MM.1S (cell line): ENCODE results near the gene CEP78.
"Not testable (repeated sequence)": the region's sequence is repeated elsewhere in the genome, so short reads cannot be mapped to it uniquely, and the experiment has no call there.

Experiments used
- DNase-seq: peaks from one replicate; pipeline ENCODE4 v3.0.0-alpha.2; 2015
- H2AFZ ChIP-seq: fragments of 300-600 bp; sonication (generic); 2 replicates; pipeline ENCODE4 v1.6.0; 2016; ENCODE audit warnings: antibody characterized with exemption, low read length
- H3F3A ChIP-seq: fragments of 300-600 bp; sonication (generic); 2 replicates; pipeline ENCODE4 v1.6.1; 2016; ENCODE audit warnings: mild to moderate bottlenecking, antibody characterized with exemption, low read length, moderate library complexity, mixed read lengths; ENCODE audit not compliant: insufficient read depth
- H3K27ac ChIP-seq: fragments of 300-600 bp; sonication (generic); 2 replicates; pipeline ENCODE4 v1.5.1; 2016; ENCODE audit warnings: mild to moderate bottlenecking, low read length
- H3K27me3 ChIP-seq: fragments of 300-600 bp; sonication (generic); replicated peaks from 2 replicates; pipeline ENCODE4 v1.6.0; 2016; ENCODE audit warnings: low read length; ENCODE audit not compliant: insufficient read depth
- H3K36me3 ChIP-seq: fragments of 300-600 bp; sonication (generic); replicated peaks from 2 replicates; pipeline ENCODE4 v1.6.1; 2016; ENCODE audit warnings: mild to moderate bottlenecking, low read length, mixed read lengths; ENCODE audit not compliant: insufficient read depth
- H3K4me1 ChIP-seq: fragments of 300-600 bp; sonication (generic); 2 replicates; pipeline ENCODE4 v1.6.1; 2016; ENCODE audit warnings: low read length, mixed read lengths
- H3K4me2 ChIP-seq: fragments of 300-600 bp; sonication (generic); 2 replicates; pipeline ENCODE4 v1.6.0; 2016; ENCODE audit warnings: low read depth, low read length
- H3K4me3 ChIP-seq: fragments of 300-600 bp; sonication (generic); 2 replicates; pipeline ENCODE4 v1.5.1; 2016; ENCODE audit warnings: low read length, mixed read lengths
- H3K79me2 ChIP-seq: fragments of 300-600 bp; sonication (generic); 2 replicates; pipeline ENCODE4 v1.6.1; 2016; ENCODE audit warnings: mixed run types, low read length, mixed read lengths
- H3K9ac ChIP-seq: fragments of 300-600 bp; sonication (generic); 2 replicates; pipeline ENCODE4 v1.6.1; 2016; ENCODE audit warnings: low read length, mixed read lengths
- H3K9me2 ChIP-seq: fragments of 300-600 bp; sonication (generic); replicated peaks from 2 replicates; pipeline ENCODE4 v1.6.1; 2016; ENCODE audit warnings: mild to moderate bottlenecking, low read length, mixed read lengths; ENCODE audit not compliant: insufficient read depth
- H3K9me3 ChIP-seq: fragments of 300-600 bp; sonication (generic); replicated peaks from 2 replicates; pipeline ENCODE4 v1.6.1; 2016; ENCODE audit warnings: mild to moderate bottlenecking, low read length, mixed read lengths; ENCODE audit not compliant: insufficient read depth
- H4K20me1 ChIP-seq: fragments of 300-600 bp; sonication (generic); 2 replicates; pipeline ENCODE4 v1.6.1; 2016; ENCODE audit warnings: mild to moderate bottlenecking, low read length, moderate library complexity, mixed read lengths; ENCODE audit not compliant: insufficient read depth
- EZH2 ChIP-seq: fragments of 300-600 bp; sonication (generic); optimal IDR thresholded peaks from 2 replicates; pipeline ENCODE3; 2017; ENCODE audit warnings: low read depth, mild to moderate bottlenecking, antibody characterized with exemption, low read length, mixed read lengths
- EZH2phosphoT487 ChIP-seq: fragments of 300-600 bp; sonication (generic); IDR thresholded peaks from 2 replicates; pipeline ENCODE4 v1.6.1; 2018; ENCODE audit warnings: antibody characterized with exemption, low read length
- TF ChIP-seq, protein P1 (sequence below): fragments of 300-600 bp; sonication (generic); IDR thresholded peaks from 2 replicates; pipeline ENCODE4 v1.5.1; 2016; ENCODE audit warnings: antibody characterized with exemption, low read length, mixed read lengths

The CEP78 gene

DNA sequence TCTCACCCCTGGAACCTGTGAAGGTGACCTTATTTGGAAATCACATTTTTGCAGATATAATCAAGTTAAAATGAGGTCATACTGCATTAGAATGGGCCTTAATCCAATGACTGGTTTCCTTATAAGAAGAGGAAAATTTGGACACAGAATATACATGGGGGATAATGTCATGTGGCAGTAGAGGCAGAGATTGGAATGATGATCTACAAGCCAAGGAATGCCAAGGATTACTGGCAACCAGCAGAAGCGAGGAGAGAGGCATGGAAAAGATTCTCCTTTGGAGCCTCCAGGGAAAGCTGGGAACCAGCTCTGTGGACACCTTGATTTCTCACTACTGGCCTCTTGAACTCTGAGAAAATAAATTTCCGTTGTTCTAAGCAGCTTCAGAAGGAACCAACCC is 20.2 kb upstream of the CEP78 start:
- no peak overlapping the region for H3K9ac ChIP-seq
- H3K9me3 ChIP-seq: no peaks in the 10 kb centered on the region
- H2AFZ ChIP-seq: no peak overlapping the region
- H3K36me3 ChIP-seq: no peaks in the 10 kb centered on the region
- peaks cover 17% of the 10 kb centered on the region for H3K4me1 ChIP-seq
- H3K79me2 ChIP-seq: no peaks in the 10 kb centered on the region
- H3K27me3 ChIP-seq: no peaks in the 10 kb centered on the region
- TF ChIP-seq, protein P1, sequence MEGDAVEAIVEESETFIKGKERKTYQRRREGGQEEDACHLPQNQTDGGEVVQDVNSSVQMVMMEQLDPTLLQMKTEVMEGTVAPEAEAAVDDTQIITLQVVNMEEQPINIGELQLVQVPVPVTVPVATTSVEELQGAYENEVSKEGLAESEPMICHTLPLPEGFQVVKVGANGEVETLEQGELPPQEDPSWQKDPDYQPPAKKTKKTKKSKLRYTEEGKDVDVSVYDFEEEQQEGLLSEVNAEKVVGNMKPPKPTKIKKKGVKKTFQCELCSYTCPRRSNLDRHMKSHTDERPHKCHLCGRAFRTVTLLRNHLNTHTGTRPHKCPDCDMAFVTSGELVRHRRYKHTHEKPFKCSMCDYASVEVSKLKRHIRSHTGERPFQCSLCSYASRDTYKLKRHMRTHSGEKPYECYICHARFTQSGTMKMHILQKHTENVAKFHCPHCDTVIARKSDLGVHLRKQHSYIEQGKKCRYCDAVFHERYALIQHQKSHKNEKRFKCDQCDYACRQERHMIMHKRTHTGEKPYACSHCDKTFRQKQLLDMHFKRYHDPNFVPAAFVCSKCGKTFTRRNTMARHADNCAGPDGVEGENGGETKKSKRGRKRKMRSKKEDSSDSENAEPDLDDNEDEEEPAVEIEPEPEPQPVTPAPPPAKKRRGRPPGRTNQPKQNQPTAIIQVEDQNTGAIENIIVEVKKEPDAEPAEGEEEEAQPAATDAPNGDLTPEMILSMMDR: no peak
- TF ChIP-seq EZH2 (no peak), EZH2phosphoT487 (no peak)
- no peak for DNase-seq
- H3K4me3 ChIP-seq: no peak overlapping the region
- no peak overlapping the region for H3K4me2 ChIP-seq
- no peaks in the 10 kb centered on the region for H3K9me2 ChIP-seq
- H3K27ac ChIP-seq: no peak overlapping the region
- no peaks in the 10 kb centered on the region for H4K20me1 ChIP-seq
- peaks cover 4% of the 10 kb centered on the region for H3F3A ChIP-seq

DNA sequence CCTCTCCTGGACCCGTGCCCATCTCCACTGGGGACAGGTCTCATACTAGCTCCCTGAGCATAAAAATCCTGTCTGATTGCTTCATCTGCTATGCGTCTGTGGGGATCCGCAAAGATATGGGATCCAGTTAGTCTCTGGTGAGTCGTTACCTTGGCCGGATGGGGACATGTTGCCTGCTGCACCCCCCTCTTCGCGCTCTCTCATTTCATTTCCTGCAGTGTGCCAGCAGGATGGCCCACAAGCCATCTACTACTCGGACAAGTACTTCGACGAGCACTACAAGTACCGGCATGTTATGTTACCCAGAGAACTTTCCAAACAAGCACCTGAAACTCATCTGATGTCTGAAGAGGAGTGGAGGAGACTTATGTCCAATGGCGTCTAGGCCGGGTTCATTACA is 17.0 kb upstream of the CEP78 start:
- H4K20me1 ChIP-seq: no peaks in the 10 kb centered on the region
- H3K9me2 ChIP-seq: no peaks in the 10 kb centered on the region
- no peak overlapping the region for H3K4me3 ChIP-seq
- no peaks in the 10 kb centered on the region for H3F3A ChIP-seq
- no peaks in the 10 kb centered on the region for H3K79me2 ChIP-seq
- H3K9ac ChIP-seq: no peak overlapping the region
- H3K9me3 ChIP-seq: no peaks in the 10 kb centered on the region
- TF ChIP-seq, protein P1: no peak
- TF ChIP-seq EZH2: no peak
- no peak overlapping the region for H3K27ac ChIP-seq
- H3K4me2 ChIP-seq: no peak overlapping the region
- no peak overlapping the region for H2AFZ ChIP-seq
- 0 out of 2 replicates have a peak, but pooled peaks cover 7% of the 10 kb centered on the region for H3K4me1 ChIP-seq
- no peaks in the 10 kb centered on the region for H3K36me3 ChIP-seq
- no peaks in the 10 kb centered on the region for H3K27me3 ChIP-seq
- DNase-seq: no peak

DNA sequence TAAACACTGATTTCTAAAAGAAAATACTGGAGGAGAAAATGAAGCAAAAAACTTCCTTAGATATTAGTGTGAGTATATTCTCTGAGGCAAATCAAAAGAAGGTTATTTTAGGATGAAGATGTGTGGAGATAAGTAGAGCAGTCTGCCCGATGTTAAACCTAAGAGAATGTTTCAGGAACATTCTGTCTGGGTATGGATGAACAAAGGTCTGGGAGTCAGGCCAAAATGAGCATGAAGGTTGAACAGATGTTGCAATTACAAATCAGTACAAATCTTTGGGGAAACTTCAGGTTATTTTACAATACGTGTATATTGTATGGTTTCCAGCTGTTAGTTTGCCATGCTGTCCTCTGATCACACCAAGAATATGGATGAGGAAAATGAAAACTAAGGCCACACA is 14.4 kb upstream of the CEP78 start:
- no peak overlapping the region for H3K9ac ChIP-seq
- no peaks in the 10 kb centered on the region for H3K27me3 ChIP-seq
- H3K9me3 ChIP-seq: no peaks in the 10 kb centered on the region
- TF ChIP-seq, protein P1: no peak
- no peak for TF ChIP-seq EZH2phosphoT487
- TF ChIP-seq EZH2: no peak
- H3F3A ChIP-seq: no peaks in the 10 kb centered on the region
- H3K36me3 ChIP-seq: no peaks in the 10 kb centered on the region
- no peak for DNase-seq
- H3K9me2 ChIP-seq: no peaks in the 10 kb centered on the region
- no peak overlapping the region for H2AFZ ChIP-seq
- no peak overlapping the region for H3K27ac ChIP-seq
- no peak overlapping the region for H3K4me2 ChIP-seq
- H3K79me2 ChIP-seq: no peaks in the 10 kb centered on the region
- no peaks in the 10 kb centered on the region for H4K20me1 ChIP-seq
- no peak overlapping the region for H3K4me3 ChIP-seq
- H3K4me1 ChIP-seq: no peaks in the 10 kb centered on the region

DNA sequence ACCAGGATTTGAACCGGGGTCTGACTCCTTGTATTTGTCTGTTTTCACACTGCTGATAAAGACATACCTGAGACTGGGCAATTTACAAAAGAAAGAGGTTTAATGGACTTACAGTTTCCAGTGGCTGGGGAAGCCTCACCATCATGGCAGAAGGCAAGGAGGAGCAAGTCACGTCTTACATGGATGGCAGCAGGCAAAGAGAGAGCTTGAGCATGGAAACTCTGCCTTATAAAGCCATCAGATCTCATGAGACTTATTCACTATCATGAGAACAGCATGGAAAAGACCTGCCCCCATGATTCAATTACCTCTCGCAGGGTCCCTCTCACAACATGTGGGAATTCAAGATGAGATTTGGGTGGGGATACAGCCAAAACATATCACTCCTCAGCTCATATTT is 14.0 kb upstream of the CEP78 start:
- H3K27me3 ChIP-seq, H3F3A ChIP-seq, H3K4me2 ChIP-seq, H3K4me1 ChIP-seq, H4K20me1 ChIP-seq, H3K27ac ChIP-seq, H3K4me3 ChIP-seq, H2AFZ ChIP-seq, H3K79me2 ChIP-seq, DNase-seq, H3K36me3 ChIP-seq, H3K9me2 ChIP-seq, H3K9me3 ChIP-seq, H3K9ac ChIP-seq: not testable (repeated sequence)
